Suppressor macrophage treated with lipopolysaccharide for 1 hour (primary cell): ENCODE results near the gene PDZD7.
A peak's percentile ranks its signal among the peaks of the same experiment; 100 is the strongest.

Experiments
- DNase-seq, 3 donors: peaks; one replicate each; pipeline ENCODE4 v3.0.0-alpha.2; 2020 to 2022

PDZD7 gene

GRCh38 chr10:100962351-100963080 lies 68.4 kb downstream of the PDZD7 start:
- DNase-seq = no peak

DNA sequence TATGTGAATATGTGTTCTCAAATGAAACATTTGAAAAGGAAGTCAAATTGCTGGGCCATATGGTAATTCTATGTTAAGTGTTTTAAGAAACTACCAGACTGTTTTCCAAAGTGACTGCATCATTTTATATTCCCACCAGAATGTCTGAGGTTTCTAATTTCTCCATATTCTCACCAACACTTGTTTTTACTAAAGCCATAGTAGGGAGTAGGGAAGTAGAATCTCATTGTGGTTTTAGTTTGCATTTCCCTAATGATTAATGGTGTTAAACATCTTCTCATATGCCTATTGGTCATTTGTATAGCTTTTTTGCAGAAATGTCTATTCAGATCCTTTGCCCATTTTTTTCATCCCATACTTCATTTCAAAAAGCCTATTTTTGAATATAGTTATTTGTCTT lies 70.7 kb downstream of the PDZD7 start:
- peak; percentile 25 to 77 (median 77) for DNase-seq
